Brain pericyte (primary cell): Measurements from ENCODE around the gene RNU1-4.
"Not testable (repeated sequence)": the region's sequence is repeated elsewhere in the genome, so short reads cannot be mapped to it uniquely, and the experiment has no call there.

Experiments used
- DNase-seq: peaks from one replicate; pipeline ENCODE4 v3.0.0-alpha.2; 2012; ENCODE audit warnings: low read depth, low spot score

The RNU1-4 gene

GRCh38 chr1:16708704-16709103 lies 31.6 kb upstream of the RNU1-4 start:
- DNase-seq, result not testable (repeated sequence)

DNA sequence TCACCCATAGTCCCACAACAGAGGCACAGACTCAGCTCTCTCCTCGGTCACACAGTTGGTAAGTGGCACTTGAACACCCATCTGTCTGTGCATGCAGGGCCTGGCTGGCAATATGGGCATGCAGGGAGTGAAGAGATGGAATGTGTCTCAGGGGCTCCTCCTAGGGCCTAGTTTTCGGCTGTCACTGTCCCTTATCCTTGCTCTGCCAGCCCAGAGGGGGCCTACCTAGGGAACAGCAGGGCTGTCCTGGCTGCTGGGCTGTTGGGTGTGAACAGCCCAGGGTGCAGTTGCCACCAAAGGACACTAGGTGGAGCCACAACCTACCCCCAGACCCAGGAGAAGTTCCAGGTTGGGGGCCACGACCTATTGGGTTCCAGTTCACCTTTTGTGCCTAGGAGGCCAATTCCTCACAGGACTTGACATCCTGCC lies 30.6 kb upstream of the RNU1-4 start:
- DNase-seq, result not testable (repeated sequence)

DNA sequence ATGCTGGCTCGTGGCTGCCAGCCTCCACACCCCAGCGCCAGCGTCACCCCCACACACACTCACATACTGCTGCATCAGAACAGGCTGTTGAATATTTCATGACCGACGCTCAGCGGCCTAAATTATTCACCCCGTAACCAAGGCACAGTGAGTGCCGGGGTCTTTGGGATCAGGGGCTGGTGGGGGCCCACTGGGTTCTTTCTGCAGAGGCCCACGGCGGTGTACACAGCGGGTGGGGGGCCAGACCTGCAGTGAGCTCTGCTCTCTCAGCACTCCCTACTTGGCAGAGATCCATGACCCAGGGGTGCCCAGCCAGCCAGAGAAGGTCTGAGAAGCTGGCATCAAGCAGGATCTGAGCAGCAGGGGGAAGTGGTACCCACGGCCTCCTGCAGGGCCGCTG lies 29.7 kb upstream of the RNU1-4 start:
- DNase-seq, result not testable (repeated sequence)

- not testable (repeated sequence) for DNase-seq
Observed at GRCh38 chr1:16712131-16712530, 28.2 kb upstream of the RNU1-4 start.

DNA sequence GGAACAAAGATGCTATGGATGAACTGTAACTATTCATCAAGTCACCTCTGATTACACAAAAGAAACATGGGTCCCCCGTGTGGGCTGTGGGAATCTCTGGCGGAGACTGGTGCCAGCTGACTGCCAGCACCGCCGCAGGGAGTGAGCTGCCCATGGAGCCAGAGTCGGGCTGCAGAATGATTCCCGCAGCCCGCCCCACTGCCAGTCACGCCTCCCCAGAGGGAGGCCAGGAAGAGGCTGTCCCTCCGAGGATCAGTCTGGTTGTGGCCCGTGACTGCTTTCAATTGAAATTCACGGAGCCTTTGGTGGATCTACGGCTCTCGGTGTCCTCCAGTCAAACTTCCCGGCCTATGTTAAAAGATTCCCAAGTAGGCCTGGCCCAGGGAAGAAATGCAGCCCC lies 27.7 kb upstream of the RNU1-4 start:
- not testable (repeated sequence) for DNase-seq

GRCh38 chr1:16712984-16713383 lies 27.3 kb upstream of the RNU1-4 start:
- not testable (repeated sequence) for DNase-seq

GRCh38 chr1:16713480-16713879 lies 26.8 kb upstream of the RNU1-4 start:
- not testable (repeated sequence) for DNase-seq

DNA sequence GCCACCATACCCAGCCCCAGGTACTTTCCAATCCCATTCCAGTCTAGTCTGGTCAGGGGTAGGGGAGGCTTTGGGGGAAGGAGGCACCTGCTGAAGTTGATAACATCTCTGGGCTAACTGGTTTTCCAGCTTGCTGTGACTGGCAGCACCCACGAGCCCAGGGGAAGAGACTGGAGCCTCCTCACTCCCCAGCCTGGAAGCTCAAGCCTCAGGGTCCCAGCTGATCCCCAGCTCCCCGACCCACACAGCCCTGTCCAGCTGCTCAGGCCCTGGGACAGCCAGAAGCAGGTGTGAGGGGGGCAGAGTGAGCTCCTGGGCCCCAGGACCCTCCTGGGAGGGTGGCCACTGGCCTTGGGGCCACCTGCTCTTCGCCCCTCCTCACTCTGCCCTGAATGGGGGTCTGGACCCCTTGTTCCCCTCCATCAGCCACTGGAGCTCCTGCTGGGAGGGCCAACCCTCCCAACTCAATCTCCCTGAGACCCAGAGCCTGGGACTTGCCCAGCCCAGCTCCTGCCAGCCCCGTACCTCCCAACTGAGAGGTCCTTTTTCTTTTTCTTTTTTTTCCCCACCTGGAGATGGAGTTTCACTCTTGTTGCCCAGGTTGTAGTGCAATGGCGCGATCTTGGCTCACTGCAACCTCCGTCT lies 23.5 kb upstream of the RNU1-4 start:
- DNase-seq, result no peak

DNA sequence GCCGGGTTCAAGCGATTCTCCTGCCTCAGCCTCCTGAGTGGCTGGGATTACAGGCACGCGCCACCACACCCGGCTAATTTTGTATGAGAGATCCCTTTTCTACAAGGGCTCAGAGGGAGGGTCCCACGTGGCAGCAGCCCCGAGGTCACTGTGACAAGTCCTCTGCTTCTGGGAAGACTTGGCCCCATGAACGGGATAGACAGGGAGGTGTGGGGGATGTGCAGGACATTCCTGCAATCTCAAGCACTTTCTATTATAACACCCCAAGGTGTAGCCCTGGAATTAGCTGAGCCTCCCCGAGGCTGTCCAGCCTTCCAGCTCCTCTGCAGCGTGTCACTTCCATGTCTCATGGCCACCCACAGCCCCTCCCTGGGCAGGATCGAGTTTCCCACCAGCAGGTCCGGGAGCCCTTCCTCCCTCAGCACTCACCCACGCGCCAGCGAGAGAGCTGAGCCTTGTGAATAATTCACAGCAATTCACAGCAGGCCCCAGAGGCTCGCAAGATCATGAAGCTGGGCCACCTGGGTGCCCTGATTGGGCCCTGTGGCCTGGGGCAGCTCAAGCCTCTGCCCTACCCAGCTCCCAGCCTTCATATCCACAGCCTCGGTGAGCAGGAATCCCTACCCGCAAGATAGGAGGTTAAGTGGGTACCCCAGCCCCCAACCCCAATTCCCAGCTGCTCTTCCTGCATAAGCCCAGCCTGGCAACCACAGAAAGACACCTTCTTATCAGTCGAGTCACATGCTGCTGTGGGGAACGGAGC lies 22.8 kb upstream of the RNU1-4 start:
- no peak for DNase-seq

DNA sequence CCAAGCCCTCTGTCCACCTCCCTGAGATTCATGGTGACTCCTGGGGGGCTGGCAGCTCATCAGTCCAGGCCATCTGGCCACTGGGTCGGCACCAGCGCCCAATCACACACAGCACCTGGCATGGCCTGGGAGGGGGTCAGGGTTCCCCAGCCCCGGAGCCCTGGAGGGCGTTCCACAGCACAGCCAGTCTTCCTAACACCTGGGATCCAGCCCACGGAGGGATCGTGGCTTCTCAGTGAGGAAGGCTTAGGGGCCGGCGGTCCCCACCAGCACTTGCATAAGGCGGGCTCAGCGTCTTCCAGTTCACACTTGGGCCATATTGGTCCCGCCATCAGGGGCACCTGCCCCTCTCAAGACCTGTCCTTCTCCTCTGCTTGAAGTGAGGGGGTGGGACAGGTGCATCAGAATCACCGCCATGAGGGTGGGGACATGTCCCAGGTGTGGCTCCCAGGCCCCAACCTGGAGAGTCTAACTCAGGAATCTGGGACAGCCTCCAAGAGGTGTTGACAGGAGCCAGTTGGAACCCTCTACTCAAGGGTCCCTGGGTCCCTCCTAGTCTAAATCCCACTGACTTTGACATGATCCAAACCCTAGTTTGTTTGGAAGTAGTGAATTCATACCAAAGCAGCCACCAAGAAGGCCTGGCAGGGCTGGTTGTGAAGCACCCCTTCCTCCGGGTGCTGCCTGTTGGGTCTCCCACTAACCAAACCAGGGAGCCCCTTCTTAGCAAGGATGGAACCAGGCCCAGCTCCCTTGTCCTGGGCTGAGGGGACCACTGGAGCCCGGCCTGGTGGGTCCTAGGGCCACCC lies 22.0 kb upstream of the RNU1-4 start:
- DNase-seq, result not testable (repeated sequence)

GRCh38 chr1:16718908-16719533 lies 21.3 kb upstream of the RNU1-4 start:
- DNase-seq, result no peak

DNA sequence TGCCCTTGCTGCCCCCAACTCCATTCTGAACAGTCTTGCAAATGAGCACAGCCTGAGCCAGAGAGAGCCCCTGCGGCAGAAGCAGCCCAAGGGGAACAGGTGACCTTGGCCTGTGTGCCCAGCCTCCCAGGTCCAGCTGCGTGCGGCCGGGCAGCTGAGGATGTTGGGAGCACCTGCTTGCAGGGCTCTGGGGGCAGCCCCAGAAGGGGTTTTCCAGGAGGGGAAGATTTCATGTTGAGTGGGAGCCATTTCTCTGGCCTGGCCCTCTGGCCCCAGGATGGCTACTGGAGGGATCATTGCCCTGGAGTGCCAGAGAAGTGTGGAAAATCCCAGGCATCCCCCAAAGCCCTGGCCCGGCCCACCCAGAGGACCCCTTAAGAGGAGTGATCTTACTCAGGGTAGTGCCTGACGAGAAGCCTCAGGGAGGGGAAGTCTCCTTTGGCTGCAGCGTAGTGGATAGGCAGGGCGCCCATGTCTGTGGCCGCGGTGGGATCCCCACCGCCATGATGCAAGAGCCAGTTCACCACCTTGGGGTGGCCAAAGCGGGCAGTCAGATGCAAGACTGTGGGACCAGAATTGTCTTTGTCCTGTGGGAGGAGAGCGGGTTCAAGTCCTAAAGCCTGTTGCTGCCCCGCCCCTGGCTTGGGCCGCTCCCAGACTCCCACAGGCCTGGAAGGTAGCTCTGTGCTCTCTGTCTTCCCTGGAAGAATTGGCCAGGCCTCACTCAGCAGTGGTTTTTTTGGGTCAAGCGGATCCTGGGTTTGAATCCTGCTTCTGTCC lies 20.6 kb upstream of the RNU1-4 start:
- no peak for DNase-seq

GRCh38 chr1:16720351-16721223 lies 19.7 kb upstream of the RNU1-4 start:
- DNase-seq, result no peak

- no peak for DNase-seq
Observed at GRCh38 chr1:16721871-16722641, 18.3 kb upstream of the RNU1-4 start.

GRCh38 chr1:16724718-16725438 lies 15.4 kb upstream of the RNU1-4 start:
- DNase-seq, result no peak

DNA sequence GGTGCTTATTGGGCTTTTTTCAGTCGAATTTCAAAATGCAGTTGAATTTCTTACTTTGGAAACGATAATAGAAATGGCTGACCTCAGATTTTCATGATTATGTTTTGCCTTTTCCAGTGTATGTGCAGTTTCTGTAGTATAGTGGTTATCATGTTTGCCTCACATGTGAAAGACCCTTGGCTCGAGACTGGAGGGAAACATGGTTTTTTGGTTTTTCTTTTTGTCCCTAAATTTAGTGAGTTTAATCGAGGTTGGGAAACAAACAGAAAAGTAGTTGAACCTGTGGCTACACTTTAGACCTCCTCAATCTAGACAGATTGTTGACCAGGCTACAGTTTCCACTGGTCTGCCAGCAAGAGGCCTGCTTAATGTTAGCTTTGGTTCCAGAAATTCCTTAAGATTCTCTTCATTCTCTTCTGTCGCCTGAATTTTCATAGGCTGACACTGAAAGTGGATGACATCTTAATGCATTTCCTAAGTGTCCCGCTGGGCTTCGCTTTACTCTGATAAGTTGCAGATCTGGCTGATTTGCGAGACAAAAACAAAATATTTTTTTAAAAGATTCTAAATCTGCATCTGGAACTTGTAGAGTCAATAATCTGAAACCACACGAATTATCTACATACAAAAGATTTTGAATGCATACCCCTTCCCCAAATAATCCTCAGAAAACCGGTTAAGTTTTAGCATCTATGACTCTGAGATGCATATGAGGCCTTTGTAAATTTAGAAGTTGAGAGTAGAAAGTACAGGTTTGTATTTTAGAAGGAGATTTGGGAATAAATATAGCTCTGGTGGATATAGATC lies 14.7 kb upstream of the RNU1-4 start:
- not testable (repeated sequence) for DNase-seq

DNA sequence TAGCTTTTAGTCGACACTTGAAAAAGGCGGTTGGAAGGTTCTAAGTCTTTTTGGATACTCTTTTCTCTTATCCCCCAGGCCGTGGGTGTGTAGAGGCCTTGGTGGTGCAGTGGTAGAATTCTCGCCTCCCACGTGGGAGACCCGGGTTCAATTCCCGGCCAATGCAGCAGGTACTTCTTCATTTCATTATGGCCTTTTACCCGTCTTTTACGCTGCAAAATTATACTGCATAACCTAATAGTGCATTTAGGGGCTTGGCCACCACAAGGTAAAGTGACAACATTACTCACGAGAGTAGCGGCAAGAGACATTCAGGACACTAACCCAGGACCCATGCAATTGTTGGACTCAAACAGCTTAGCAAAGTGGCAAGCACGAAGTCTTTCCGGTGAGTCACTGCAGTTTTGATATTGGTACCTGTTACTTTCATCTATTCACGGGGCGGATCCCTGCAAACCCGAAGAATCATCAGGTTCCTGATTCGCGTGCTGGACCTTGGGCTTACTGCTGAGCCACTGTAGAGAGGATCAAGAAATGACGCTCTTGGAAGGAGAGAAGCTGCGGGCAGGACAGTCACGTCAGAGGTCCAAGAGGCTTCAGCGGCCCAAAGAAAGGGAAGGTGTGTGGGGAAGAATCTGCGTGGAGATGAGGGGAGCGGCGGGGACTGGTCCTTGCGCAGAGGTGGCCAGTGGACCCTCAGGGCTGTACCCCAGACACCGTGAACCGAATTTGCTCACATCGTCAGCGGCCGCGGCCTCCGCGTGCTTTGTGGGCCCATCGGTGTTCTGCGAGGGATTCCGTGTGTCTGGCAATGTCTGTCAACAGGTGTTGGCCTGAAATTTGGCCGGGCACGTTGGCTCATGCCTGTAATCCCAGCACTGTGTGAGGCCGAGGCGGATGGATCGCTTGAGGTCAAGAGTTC lies 12.9 kb upstream of the RNU1-4 start:
- no peak for DNase-seq
